DMS79 treated with DMSO at 0.1 percent for 48 hours (cell line): ENCODE data around the gene INPP5J.
"Not testable (repeated sequence)": the region's sequence is repeated elsewhere in the genome, so short reads cannot be mapped to it uniquely, and the experiment has no call there.

Experiments used
- DNase-seq: peaks from one replicate; lab custom pipeline; 2025; lab: John Stamatoyannopoulos, UW

The INPP5J gene

DNA sequence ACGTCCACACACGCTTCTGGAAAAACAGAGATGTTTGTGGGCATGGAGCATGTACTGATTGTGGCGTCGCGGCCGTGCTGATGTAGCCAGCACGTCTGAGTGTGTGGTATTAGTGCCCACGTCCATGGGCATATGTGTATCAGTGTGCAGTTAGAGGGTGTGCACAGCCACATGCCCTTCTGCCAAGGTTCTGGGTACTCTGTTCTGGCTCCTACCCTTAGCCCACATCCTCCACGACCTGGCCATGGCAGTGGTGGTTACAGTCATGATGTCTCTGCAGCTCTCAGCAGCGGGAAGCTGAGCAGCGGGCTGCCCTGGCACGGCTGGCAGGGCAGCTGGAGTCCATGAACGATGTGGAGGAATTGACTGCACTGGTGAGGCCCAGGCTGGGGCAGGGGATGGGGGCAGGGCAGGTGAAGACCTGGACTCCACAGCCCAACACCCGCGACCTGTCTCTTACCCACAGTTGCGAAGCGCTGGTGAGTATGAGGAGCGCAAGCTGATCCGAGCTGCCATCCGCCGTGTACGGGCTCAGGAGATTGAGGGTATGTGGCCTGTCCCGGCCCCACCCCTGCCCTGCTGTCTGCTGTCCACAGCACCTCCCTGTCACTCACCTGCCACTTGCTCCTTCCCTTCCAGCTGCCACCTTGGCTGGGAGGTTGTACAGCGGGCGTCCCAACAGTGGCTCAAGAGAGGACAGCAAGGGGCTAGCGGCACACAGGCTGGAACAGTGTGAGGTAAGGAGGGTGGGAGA, 34.4 kb upstream of the INPP5J start:
- no peak for DNase-seq

- no peak for DNase-seq
Observed at GRCh38 chr22:31089160-31090100, 33.3 kb upstream of the INPP5J start.

DNA sequence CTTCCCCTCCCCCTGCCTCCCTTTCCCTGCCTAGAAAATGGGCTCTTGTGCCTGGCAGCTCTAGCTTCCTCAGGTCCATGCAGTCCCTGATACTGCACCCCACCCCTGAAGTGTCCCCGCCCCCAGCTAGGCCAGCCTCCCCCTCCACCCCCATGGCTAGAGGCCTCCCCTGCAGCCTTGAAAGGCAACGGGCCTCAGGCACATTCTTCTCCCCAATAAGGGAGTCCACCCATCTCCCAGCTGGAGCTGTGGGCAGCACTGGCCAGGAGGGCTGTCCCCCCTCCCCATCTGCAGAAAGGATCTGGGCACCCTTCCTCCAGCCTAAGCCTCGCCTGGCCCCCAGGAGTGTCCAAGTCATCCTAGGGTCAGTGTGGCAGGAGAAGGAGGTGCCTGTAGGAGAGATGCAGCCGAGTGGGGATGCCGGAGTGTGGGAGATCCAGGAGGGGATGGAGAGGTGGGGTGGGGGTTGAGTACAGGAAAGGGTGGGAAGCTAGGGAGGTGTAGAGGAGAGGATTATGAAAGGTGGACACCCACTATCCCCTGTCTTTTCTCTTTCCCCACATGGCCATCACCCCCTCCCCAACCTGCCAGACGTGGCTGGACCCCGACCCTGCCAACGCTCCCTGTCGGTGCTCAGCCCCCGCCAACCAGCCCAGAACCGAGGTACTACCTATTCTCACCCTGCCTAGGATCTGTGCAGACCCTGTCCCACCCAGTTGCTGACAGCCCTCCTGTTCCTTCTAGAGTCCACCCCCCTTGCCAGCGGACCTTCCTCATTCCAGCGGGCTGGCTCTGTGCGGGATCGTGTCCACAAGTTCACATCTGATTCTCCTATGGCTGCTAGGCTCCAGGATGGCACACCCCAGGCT, 32.3 kb upstream of the INPP5J start:
- no peak for DNase-seq

- no peak for DNase-seq
Observed at GRCh38 chr22:31091106-31091975, 31.4 kb upstream of the INPP5J start.

DNA sequence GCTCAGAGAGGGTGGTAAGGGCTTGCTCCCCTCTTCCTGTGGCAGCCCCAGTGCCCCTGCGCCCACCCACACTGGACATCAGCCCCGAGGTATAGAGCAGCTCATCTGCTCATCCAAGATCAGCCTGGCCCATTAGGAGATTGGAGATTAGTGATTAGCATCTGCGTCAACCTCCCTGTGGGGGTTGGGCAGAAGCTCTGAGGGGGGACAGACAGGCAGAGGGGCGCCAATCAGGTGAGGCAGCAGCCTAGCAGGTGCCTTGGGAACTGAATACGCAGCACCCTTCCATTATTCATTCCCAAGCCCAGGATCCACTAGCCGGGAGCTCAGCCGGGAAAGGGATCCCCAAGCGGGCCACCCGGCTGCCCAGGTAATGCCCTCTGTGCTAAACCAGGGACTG, 30.6 kb upstream of the INPP5J start:
- no peak for DNase-seq

GRCh38 chr22:31093086-31093850, 29.5 kb upstream of the INPP5J start:
- DNase-seq: no peak

DNA sequence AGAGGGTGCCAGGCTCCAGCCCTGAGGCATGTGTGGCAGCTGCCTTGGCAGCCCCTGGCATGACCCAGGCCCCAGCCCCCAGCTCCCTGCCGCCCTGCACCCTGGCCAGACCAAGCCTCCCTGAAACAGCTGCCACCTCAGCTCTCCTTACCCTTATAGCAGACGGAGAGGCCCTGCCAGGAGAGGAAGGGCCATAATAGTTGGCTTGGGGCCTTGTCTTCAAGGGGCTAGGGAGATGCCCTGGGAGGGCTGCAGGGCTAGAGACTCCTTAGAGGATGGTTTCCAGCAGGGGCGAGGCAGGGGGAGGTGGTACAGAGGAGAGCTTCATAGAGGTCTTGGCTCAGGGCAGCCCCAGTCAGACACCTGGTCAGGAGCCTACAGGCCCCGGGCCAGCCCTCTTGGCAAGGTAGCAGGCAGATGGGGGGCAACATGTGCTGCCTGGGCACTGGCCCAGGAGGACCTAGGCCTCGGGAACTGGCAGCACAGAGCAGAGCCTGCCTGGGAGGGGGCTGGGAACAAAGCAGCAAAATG, 28.7 kb upstream of the INPP5J start:
- no peak for DNase-seq

DNA sequence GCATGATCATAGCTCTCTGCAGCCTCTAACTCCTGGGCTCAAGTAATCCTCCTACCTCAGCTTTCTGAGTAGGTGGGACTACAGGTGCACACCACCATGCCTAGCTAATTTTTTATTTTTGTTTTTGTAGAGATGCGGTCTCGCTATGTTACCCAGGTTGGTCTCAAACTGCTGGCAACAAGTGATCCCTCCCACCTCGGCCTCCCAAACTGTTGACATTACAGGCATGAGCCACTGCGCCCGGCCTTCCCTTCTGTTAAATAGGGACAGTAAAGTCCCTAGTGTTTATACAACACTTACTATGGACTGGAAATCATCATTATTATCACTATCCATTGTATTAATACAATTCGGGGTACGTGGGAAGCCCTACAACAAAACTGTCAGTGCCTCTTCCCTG, 28.0 kb upstream of the INPP5J start:
- DNase-seq: no peak

DNA sequence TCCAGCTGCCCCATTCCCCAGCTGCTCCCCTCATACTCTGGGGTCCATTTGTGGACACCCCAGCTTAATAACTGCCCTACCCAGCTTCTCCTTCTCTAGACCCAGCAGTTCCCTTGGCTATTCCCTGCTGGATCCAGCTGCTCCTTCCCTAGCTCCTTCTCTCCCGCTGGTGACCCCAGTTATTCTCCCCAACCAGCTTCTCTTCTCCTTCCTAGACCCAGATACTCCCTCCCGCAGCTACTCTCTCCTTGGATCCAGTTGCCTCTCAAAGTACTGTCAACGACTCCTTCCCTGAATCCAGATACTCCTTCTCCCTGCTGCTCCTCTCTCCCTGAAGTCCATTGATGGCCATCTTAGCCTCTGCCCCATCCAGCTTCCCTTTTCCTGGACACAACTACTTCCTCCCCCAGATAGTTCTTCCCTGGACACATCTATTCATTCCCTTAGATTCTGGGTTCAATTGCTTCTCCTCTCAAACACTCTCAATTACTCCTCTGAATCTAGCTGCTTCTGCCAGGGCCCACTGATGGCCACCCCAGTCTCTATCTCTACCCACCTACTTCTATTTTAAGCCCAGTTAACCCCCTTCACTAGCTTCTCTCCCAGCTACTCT, 27.0 kb upstream of the INPP5J start:
- no peak for DNase-seq

DNA sequence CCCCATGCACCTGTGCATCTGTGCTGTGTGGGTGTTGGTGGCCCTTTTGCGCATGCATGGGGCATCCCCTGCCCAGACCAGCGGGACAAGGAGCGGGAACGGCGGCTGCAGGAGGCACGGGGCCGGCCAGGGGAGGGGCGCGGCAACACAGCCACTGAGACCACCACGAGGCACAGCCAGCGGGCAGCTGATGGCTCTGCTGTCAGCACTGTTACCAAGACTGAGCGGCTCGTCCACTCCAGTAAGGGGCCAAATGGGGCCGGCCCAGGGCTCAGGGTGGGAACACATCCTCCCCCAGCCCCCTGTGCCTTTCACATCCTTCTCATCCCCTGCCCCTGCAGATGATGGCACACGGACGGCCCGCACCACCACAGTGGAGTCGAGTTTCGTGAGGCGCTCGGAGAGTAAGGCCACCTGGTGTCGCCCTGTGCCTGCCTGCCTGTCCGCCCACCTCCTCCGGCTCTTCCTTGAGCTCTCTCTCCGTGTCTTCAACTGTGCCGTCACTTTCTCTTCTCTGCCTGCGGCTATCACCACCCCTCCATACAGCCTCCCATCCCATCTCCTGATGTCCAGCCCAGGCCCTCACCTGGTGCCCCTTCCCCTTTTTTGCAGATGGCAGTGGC, 26.0 kb upstream of the INPP5J start:
- DNase-seq: no peak

- DNase-seq: not testable (repeated sequence)
Observed at GRCh38 chr22:31097539-31097938, 25.2 kb upstream of the INPP5J start.

- DNase-seq: no peak
Observed at GRCh38 chr22:31097941-31098631, 24.7 kb upstream of the INPP5J start.

- DNase-seq: no peak
Observed at GRCh38 chr22:31098632-31099110, 24.1 kb upstream of the INPP5J start.

DNA sequence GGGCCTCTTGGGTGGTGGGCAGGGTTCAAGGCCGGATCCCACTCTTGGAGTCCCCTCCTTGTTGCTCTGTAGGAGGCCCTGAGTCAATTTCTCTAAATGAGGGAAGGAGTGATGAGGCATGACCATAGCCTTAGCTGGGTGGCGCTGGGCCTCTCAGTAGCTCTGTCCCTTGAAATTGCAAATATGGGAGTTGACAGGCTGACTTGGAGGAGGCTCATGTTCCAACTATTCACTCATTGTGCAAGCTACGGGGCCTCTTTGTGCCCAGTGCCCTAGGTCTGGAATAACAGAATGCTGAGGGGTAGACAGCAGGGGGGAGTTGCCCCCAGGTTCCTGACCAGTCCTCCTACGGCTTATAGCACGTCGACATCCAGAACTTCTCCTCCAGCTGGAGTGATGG, 23.4 kb upstream of the INPP5J start:
- DNase-seq: no peak

- no peak for DNase-seq
Observed at GRCh38 chr22:31099841-31100761, 22.7 kb upstream of the INPP5J start.

DNA sequence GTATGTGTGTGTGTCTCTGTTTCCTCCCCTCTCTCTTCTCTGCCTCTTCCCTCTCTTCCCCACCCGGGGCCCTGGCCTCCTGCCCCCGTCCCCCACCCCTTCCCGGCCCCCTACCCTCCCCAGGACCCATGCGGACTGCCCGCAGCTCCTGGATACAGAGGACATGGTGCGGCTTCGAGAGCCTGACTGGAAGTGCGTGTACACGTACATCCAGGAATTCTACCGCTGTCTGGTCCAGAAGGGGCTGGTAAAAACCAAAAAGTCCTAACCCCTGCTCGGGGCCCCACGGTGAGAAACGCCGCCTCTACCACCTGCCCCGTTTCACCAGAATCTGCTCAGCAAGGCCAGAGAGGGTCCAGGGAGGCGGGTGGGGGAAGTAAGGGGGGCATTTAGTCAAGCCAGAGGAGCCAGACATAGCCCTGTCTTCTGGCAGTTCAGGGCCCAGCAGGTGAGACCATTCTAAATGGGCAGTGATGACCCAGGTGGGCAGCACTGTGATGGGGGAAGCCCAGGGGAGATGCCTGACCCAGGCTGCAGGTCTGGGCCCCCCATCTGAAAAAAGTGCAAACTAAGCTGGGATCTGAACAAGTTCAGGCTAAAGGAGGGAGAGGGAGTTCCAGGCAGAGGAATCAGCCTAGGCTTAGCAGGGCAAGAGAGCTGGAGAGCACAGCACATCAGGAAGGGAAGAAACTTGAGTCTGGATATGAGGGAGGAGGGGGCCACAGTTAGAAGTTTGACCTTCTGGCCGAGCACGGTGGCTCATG, 21.8 kb upstream of the INPP5J start:
- no peak for DNase-seq
